Glutamatergic neuron (in vitro differentiated cells): ENCODE data around the gene TCERG1L. TPM values are rescaled to one million over a fixed set of nuclear protein-coding genes. Genes with fewer than 3 reads are reported as not detected.
"Not testable (repeated sequence)": the region's sequence is repeated elsewhere in the genome, so short reads cannot be mapped to it uniquely, and the experiment has no call there.

ENCODE experiments used
- DNase-seq: peaks from one replicate; pipeline ENCODE4 v3.0.0; 2022
- H3K27ac Mint-ChIP-seq: one replicate; pipeline ENCODE4 v1.8.0; 2020; ENCODE audit warnings: mild to moderate bottlenecking, mixed read lengths, inconsistent platforms; ENCODE audit not compliant: unreplicated experiment
- H3K27me3 Mint-ChIP-seq: one replicate; pipeline ENCODE4 v1.8.0; 2020; ENCODE audit warnings: mild to moderate bottlenecking, moderate library complexity, mixed read lengths, inconsistent platforms; ENCODE audit not compliant: unreplicated experiment
- H3K36me3 Mint-ChIP-seq: one replicate; pipeline ENCODE4 v1.8.0; 2020; ENCODE audit warnings: mild to moderate bottlenecking, mixed read lengths, inconsistent platforms; ENCODE audit not compliant: unreplicated experiment
- H3K4me1 Mint-ChIP-seq: one replicate; pipeline ENCODE4 v1.8.0; 2020; ENCODE audit warnings: mild to moderate bottlenecking, low read depth, mixed read lengths, inconsistent platforms; ENCODE audit not compliant: unreplicated experiment
- H3K4me3 Mint-ChIP-seq: one replicate; pipeline ENCODE4 v1.8.0; 2020; ENCODE audit warnings: mild to moderate bottlenecking, mixed read lengths, inconsistent platforms; ENCODE audit not compliant: unreplicated experiment
- H3K9me3 Mint-ChIP-seq: one replicate; pipeline ENCODE4 v1.8.0; 2020; ENCODE audit warnings: mild to moderate bottlenecking, moderate library complexity, mixed read lengths, inconsistent platforms; ENCODE audit not compliant: unreplicated experiment
- CTCF ChIP-seq: fragments of 200-600 bp; sonication (generic); IDR thresholded peaks from one replicate; pipeline ENCODE4 v1.5.0; 2021; ENCODE audit not compliant: partially characterized antibody, unreplicated experiment
- total RNA-seq: library from RNA; stranded (reverse); fragmentation: NEBNext Ultra II Directional; extraction: Animal tissue kit (Norgen Biotek cat#: 25700); gene quantifications from one replicate; pipeline ENCODE4 v1.2.1, GENCODE V29; 2021; ENCODE audit not compliant: unreplicated experiment

The TCERG1L gene
- total RNA-seq, 1 donor from 2014 or later = 2.2 TPM

DNA sequence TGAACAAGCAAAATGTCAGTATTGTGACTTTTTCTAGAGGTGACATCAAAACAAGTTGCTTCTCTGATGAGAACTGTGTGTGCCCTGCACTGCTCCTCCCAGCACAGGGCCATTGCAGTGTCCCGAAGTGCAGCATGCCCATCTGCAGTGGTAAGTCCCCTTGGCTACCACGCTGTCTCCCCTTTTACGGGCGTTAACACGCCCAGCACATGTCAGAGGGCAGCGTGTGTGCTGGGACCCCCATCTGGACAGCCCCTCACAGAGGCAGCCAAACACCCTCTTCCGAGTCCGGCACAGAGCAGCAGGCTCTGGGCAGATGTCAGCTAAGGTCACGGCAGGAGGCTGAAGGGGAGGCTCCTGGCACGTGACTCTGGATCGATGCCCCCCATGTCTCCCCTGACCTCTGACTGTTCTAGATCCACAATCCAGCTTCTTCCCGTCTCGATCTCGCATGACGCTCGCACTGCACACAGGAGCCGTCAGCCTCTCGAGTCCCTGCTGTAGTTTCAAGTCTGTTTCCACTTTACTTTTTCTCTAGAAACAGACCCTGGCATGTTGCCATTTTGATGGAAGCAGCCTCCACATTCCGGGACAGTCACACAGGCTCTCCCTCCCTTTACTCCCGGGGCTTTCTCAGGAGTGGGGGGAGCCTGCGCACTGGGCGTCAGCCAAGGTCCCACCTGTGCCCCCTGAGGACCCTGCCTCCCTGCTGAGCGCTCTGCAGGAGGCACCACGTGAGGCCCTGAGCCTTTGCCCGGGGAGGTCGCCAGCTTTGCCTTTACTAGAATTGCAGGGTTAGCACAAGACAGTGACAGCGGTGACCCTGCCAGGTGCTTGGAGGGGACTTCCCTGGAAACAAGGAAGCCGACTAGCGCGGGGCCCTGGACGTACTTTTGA, 133.8 kb downstream of the TCERG1L start:
- H3K27ac Mint-ChIP-seq = no peak overlapping the region
- no peaks in the 10 kb centered on the region for H3K36me3 Mint-ChIP-seq
- peaks cover 10% of the 10 kb centered on the region for H3K9me3 Mint-ChIP-seq
- peaks cover 4% of the 10 kb centered on the region for H3K27me3 Mint-ChIP-seq
- no peak for TF ChIP-seq CTCF
- H3K4me1 Mint-ChIP-seq = no peaks in the 10 kb centered on the region
- H3K4me3 Mint-ChIP-seq = no peak overlapping the region
- DNase-seq = no peak

- TF ChIP-seq CTCF = no peak
- H3K27me3 Mint-ChIP-seq = peaks cover 4% of the 10 kb centered on the region
- H3K4me1 Mint-ChIP-seq = no peaks in the 10 kb centered on the region
- no peak overlapping the region for H3K27ac Mint-ChIP-seq
- no peaks in the 10 kb centered on the region for H3K36me3 Mint-ChIP-seq
- H3K9me3 Mint-ChIP-seq = peaks cover 8% of the 10 kb centered on the region
- DNase-seq = no peak
- no peak overlapping the region for H3K4me3 Mint-ChIP-seq
Measured at GRCh38 chr10:131176907-131177306, 134.6 kb downstream of the TCERG1L start.

GRCh38 chr10:131176324-131176723, 135.2 kb downstream of the TCERG1L start:
- not testable (repeated sequence) for H3K36me3 Mint-ChIP-seq, H3K4me3 Mint-ChIP-seq, DNase-seq, H3K9me3 Mint-ChIP-seq, H3K27ac Mint-ChIP-seq, H3K4me1 Mint-ChIP-seq, H3K27me3 Mint-ChIP-seq

DNA sequence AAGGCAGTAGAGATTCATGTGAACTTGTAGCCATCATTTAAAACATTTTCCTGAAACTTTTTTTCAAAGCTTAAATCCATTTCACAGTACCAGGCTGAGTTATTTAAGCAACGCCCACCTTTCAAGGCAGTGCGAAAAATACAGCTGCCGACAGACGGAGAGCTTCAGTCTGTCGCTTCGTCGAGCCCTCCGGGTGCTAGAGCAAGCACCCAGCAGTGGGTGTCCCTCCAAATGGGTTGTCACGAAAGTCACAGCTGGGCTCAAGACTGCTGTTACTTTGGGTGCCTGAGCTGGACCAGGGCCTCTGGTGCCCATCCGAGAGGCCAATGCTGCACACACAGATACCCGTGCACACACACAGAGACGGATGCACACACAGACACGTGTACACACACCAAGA, 135.6 kb downstream of the TCERG1L start:
- Mint-ChIP-seq H3K4me1 (no peaks in the 10 kb centered on the region), H3K27me3 (peaks cover 4% of the 10 kb centered on the region), H3K9me3 (peaks cover 8% of the 10 kb centered on the region), H3K27ac (no peak overlapping the region), H3K36me3 (no peaks in the 10 kb centered on the region), H3K4me3 (no peak overlapping the region)
- no peak for TF ChIP-seq CTCF
- no peak for DNase-seq

GRCh38 chr10:131174651-131175540, 136.6 kb downstream of the TCERG1L start:
- Mint-ChIP-seq H3K36me3 (no peaks in the 10 kb centered on the region), H3K9me3 (peaks cover 6% of the 10 kb centered on the region), H3K4me3 (no peak overlapping the region), H3K27ac (no peak overlapping the region), H3K4me1 (no peaks in the 10 kb centered on the region), H3K27me3 (peaks cover 4% of the 10 kb centered on the region)
- no peak for TF ChIP-seq CTCF
- DNase-seq = no peak
